Stimulated activated CD8-positive, alpha-beta memory T cell treated with anti-CD3 and anti-CD28 coated beads, Interleukin-7, amount 100 ng/mL, for 1 hour (primary cell): ENCODE results near the gene NAV1.
"Not testable (repeated sequence)": the region's sequence is repeated elsewhere in the genome, so short reads cannot be mapped to it uniquely, and the experiment has no call there.

Experiments used
- DNase-seq, 2 donors: peaks; one replicate each; pipeline ENCODE4 v3.0.0-alpha.2; 2020; ENCODE audit warnings: low read depth in 2 of 2

The NAV1 gene

GRCh38 chr1:201538612-201539551, at the start of gene NAV1:
Gene NAV1, plus strand, starts transcription at chr1:201539127. Its CDS starts 83,758 bp downstream, at chr1:201622885.
- DNase-seq, result no peak

GRCh38 chr1:201489643-201490261, 49.2 kb upstream of the NAV1 start:
- DNase-seq, result no peak

GRCh38 chr1:201490708-201491131, 48.2 kb upstream of the NAV1 start:
- DNase-seq, result no peak

- DNase-seq, result no peak
Observed at GRCh38 chr1:201491896-201492511, 46.9 kb upstream of the NAV1 start.

GRCh38 chr1:201493026-201493656, 45.8 kb upstream of the NAV1 start:
- DNase-seq, result not testable (repeated sequence)

- no peak for DNase-seq
Observed at GRCh38 chr1:201493757-201494617, 44.9 kb upstream of the NAV1 start.

GRCh38 chr1:201495551-201496295, 43.2 kb upstream of the NAV1 start:
- DNase-seq, result no peak

GRCh38 chr1:201496296-201496690, 42.6 kb upstream of the NAV1 start:
- DNase-seq, result no peak

- no peak for DNase-seq
Observed at GRCh38 chr1:201497935-201498509, 40.9 kb upstream of the NAV1 start.

GRCh38 chr1:201498621-201499020, 40.3 kb upstream of the NAV1 start:
- DNase-seq, result no peak

- no peak for DNase-seq
Observed at GRCh38 chr1:201499191-201499590, 39.7 kb upstream of the NAV1 start.

- DNase-seq, result no peak
Observed at GRCh38 chr1:201499795-201500669, 38.9 kb upstream of the NAV1 start.

- no peak for DNase-seq
Observed at GRCh38 chr1:201500670-201501120, 38.2 kb upstream of the NAV1 start.

- no peak for DNase-seq
Observed at GRCh38 chr1:201501144-201501543, 37.8 kb upstream of the NAV1 start.

GRCh38 chr1:201501812-201502510, 37.0 kb upstream of the NAV1 start:
- DNase-seq, result no peak

GRCh38 chr1:201502511-201502857, 36.4 kb upstream of the NAV1 start:
- no peak for DNase-seq

- DNase-seq, result no peak
Observed at GRCh38 chr1:201503397-201504176, 35.3 kb upstream of the NAV1 start.

GRCh38 chr1:201504179-201504631, 34.7 kb upstream of the NAV1 start:
- no peak for DNase-seq
